GM21381 (cell line): ENCODE measurements around the gene ATRIP.

Experiments
- ATAC-seq: cut with Tn5 transposase; IDR thresholded peaks from one replicate; pipeline ENCODE4 v1.9.1; 2021; ENCODE audit warnings: mild to moderate bottlenecking, moderate library complexity; ENCODE audit not compliant: unreplicated experiment

Gene ATRIP

DNA sequence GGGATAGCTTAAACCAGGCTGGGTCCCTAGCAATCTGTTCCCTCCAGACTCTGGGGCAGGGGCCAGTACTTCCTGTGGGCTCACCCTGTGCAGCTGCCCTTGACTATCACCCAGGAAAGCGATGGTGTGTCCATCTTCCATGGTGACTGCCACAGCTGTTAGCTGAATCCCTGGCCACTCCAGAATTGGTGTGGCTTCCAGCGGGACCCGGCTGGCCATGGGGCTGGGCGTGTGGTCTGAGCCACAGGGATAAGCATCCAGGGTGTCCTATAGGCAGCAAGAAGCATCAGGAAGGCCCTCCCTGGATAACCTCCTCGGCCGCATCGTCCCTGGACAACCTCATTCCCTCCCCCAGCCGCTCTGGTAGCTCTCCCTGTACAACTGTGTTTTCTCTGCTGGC lies 23.9 kb upstream of the ATRIP start:
- ATAC-seq: no peak

DNA sequence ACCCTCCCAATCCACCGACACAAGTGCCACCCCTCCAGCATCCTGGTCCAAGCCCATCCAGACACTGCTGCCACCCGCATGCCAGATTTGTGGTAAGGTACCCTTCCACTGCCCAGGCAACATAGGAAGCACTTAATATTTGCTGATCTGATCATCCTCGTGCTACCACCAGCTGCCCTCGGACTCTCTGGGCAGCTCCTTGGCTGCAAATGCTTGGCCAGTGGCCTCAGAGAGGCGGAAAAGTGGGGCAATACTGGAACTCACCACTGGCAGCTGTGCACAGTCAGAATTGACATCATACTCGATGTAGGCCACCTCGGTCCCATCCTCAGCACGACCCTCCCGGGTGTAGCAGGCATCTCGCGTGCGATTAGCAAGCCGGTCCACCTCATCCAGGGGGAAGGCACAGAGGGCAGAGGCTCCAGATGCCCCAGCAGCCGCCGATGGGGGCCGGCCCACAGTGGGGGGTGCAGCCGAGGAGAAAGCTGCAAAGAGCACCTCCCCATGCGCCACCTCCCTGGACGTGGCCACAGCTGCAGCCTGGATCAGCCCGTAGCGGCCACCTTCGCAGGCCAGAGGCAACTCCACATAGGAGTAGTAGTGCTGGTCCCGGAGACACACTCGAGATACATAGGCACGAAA lies 23.2 kb upstream of the ATRIP start:
- ATAC-seq: no peak

DNA sequence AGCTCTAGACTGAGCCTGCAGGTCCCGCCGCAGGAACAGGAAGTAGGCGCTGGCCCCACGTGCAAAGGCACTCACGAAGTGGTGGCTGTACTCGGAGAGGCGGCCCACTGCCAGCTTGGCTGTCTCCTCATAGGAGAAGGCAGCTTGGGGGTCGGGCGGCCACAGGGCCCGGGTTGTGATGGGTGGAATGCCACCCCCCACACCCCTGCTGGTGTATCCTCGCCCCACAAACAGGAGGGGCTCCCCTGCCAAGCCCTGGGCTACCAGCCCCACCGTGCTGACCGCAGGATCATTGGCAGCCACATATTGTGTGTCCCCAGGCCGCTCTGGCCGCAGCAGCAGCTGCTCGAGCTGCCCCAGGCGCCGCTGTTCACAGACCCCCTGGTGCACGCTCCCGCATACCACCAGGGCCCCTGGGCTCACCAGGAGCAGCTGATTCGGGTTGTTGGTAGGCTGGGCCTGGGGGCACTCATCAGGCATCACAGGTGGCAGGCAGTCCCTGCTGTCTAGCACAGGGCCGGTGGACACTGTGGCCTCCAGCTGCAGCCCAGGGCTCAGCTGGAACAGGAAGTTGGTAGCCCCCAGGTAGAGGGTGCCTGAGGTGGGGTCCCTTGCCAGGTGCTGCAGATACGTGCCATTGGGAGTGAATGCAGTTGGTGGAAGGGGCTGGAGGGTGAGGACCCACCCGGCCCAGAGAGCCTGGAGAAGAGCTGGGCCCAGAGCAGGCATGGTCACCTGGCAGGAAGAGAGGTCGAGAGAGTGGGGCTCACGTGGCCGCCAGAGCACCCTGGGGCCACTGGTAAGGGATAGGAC lies 22.4 kb upstream of the ATRIP start:
- no peak for ATAC-seq

DNA sequence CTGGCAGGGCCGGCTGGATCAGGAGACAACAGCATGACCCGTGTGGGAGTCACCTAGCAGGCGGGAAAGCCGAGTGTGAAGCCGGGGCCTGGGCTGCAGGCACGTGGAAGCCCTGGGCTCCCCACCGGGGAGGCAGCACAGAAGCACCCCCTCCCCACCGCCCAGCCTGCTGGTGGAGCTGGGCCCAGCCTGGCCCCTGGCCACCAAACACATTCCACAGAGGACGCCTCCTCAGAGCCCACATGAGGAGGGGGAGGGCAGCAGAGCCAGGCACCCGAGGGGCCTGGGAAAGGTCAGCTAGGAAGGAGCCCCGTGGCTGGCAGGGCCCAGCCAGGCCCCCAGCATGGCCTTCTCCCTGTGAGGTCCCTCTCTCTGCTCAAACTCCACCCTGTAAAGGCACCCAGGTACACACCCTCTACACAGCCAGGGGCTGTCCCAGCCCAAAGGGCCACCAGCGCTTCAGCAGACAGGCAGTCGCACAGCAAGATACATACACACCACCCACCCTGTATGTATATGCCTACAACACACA lies 21.2 kb upstream of the ATRIP start:
- ATAC-seq: no peak

DNA sequence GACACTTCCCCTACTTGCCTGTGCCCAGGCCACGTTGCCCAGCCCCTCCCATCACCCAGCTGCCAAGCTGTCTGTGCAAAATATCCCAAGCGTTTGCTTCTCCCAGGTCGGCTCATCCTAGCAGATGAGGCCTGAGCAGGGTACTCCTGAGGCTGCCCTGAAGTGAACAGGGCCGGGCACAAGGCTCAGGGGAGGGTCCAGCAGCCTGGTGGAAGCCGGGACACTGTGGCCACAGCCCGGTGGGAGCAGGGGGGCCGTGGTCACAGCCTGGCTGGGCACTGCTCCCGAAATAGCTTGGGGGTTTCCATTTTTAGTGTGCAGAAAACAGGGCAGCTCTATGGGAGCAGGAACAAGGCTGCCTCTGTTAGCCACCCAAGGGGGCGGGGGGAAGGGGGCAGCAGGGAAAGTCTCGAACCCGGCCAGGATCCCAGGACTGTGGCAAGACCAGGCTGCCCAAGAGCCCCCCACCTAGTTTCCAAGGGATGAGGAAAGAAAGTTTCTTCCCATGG lies 20.1 kb upstream of the ATRIP start:
- no peak for ATAC-seq

DNA sequence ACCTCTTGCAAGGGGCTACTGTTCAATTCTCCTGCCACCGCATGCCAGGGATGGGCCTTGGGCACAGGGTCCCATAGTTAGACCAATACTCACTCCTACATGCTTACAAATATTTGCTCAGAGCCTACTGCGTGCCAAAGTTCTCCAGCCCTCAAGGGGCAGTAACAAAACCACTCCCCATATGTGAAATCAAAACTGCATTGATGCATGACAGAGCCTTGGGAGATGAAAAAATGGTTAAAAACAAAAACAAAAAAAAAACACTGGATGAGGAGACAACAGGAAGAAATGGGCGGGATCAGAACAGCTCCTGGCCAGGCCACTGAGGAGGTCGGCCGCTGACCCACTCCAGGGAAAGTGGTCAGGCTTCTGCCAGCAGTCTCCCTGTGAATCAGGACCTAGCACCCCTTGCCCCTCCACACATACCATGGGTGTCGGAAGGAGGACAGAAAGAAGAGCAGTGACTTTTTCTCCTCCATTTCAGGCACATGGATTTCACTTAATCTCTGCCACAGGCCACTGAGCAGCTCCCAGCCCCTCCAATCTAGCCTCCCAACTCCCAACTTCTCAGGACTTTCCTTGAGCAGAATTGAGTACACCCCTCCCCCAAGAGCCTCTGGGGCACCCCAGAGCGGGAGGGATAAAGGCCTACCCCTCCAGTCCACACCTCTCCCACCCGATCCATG lies 19.4 kb upstream of the ATRIP start:
- ATAC-seq: no peak

DNA sequence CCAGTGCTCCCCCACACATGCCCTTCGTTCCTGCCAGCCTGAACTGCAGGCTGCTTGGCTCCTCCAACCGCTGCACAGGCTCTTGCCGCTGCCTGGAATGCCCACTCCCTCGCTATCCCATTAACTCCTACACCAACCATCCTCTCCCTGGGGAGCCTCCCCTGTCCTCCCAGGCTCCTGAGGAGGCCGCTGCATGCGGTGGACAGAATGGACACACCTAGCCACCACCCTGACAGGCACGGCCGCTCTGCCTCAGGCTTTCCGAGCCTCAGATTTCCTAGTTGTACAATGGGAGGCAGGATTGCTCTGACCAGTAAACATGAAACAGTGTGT lies 18.9 kb upstream of the ATRIP start:
- ATAC-seq: no peak

DNA sequence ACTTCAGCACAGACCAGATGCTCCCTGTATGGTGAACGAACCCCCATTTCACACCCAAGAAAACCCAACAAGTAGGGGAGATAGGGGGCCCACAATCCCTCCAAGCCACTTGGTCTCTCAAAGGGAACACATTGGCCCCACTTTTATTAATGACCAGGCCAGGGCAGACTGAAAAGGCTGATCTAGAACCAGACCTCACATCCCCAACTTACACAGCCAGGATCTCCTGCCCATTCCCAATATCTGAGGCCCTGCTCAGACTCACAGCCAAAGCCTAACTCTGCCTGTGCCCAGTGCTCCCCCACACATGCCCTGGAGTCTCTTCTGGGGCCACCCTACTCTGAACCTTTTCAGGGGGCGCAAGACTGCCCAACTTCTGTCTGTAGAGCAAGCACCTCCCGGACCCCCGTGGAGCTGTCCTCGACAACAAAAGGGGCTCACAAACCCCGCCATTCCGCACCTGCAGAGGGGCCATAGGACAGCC lies 18.4 kb upstream of the ATRIP start:
- no peak for ATAC-seq

DNA sequence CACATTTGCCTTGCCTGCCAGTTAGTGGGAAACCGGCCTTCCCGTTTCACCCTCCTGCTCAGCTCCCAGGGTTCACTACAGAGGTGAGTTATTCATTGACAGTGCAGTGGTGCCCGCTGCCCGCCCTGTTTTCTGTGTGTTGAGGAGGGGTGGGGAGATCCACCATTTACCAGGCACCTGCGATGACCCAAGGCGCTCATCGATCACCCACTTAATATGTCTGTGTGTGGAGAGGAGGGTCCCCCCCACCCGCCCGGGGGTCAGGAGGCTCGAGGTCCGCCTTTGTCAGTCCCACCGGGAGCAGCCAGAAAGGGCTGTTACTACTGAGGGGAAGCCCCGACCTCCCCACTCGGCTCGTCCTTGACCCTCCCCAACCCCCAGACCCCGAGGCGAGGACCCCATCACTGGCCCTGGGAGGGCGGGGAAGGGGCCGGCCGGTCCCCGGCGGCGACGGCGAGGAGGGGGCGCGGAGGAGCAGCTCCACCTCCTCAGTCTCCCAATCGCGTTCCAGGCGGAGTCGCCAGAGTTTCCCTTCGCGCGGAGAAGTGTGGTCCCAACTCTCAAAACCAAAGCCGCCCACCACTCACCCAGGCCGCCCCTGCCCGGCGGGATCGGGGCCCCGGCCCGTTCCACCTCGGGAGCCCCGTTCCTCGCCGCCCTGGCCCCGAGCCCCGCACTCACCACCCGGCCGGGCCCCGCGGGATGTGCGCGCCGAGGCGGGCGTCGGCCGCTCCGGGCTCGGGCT lies 17.8 kb upstream of the ATRIP start:
- ATAC-seq: peak; percentile 47

DNA sequence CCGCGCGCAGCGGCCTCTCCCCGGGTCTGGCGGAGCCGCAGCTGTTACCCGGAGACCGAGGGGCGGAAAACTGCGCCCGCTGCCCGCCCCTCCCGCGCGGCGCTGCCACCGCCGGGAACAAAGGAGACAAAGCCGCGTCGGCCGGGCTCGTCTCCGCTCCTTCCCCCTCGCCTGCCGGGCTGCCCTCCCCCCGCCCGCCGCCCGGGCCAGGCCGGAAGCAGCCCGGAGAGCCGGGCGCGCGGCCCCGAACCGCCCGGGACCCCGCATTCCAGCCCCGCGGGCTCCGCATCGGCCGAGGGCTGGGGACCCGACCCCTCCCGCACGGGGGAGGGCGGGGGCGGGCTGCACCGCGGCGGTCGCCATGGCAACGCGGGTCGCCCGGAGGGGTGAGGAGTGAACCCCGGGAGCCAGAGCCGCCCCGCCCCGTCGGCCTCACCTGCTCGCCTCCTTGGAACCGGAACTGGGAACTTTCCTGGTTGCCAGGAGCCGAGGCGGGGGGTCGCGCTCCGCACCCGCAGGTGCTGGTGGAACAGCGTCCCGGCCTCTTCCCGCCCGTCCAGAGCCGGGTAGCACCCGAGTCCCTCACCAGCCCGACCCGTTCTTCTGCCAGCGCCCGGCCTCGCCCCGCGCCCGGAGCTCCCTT lies 17.1 kb upstream of the ATRIP start:
- ATAC-seq: peak; percentile 38

DNA sequence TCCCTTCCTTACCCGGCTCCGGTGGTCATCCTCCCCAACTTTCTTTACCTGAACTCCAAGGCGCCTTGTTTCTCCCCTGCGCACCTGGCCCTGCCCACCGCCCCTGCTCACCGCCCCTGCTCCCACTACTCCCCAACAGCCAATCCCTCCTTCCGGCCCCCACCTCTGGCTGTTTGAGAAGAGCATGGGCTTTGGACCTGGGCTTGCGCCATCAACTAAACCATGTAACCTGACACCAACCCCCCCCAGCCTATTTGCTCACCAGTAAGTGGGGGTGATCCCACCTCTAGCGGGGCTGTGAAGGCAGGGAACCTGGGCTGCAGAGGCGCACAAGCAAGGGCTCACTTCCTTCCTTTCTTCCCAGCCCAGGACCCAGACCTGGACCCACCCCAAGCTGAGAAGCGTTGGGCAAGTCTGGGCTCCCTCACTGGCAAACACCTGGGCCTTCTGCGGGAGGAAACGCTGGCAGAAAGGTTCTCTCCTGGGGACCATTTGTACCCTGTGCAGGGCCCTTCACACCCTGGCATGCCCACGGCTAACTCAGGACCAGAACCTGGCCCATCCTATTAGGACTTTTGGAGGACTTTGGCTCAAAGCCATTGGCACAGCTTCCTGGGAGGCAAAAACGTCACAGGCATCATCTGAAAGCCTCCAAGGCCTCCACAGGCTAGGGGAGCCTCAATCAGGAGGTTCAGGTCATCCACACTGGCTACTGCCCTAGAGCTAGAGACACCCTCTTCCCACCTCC lies 16.4 kb upstream of the ATRIP start, which contains the start of gene PLXNB1:
PLXNB1 (minus strand) TSS at position 127 of the 748 bp plus-strand sequence. CDS start 5,475 bp downstream, outside the sequence.
- no peak for ATAC-seq

DNA sequence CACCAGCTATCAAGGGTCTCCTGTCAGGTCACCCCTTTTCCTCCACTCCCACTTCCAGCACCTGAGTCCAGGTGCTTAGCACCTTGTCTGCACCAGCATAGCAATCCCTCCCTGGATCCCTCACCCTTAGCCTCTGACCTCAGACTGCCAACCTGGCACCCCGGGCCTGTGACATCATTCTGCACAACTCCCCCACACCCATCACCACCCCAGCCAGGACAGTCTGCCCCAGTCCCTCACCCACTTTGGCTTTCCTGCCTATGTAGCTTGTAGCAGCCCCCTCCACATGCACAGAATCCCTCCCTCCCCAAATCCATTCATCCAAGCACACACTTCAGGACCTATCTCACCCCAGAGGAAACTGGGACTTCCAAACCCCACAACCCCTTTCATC lies 15.8 kb upstream of the ATRIP start:
- ATAC-seq: no peak

DNA sequence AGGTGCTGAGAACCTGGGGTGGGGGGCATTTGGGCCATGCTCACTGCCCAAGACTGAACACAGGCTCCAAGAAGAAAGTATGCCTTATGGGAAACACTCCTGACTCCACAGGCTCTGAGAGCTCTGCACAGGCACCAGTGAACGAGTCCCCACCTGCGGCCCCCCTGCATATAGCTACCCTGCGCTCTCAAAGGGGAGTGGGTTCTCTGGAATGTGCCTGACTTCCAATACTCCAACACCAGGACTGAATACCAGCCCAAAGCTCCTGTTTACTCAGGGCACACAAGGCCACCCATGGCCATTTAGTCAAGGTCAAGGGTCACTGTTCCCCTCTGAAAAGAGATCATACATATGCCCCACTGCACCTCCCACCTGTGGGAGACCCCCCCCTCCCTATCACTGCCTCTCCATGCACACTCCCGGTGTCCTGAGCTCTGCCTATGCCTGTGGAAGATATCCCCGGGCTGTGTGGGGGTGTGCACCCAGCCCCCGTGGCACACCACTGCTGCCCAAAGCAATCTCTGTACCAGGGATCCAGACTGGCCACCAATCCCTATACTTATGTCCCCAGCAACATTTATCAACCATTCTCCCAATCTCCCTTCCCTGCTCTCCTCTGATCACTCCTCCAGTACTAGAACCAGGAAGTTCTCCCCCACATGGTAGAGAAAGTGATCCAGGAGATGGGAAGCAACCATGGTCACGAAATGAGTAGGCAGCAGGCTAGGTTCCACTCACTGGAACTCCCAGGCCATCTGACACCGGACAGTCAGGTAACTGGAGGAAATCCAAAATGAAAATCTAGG lies 15.1 kb upstream of the ATRIP start:
- no peak for ATAC-seq

DNA sequence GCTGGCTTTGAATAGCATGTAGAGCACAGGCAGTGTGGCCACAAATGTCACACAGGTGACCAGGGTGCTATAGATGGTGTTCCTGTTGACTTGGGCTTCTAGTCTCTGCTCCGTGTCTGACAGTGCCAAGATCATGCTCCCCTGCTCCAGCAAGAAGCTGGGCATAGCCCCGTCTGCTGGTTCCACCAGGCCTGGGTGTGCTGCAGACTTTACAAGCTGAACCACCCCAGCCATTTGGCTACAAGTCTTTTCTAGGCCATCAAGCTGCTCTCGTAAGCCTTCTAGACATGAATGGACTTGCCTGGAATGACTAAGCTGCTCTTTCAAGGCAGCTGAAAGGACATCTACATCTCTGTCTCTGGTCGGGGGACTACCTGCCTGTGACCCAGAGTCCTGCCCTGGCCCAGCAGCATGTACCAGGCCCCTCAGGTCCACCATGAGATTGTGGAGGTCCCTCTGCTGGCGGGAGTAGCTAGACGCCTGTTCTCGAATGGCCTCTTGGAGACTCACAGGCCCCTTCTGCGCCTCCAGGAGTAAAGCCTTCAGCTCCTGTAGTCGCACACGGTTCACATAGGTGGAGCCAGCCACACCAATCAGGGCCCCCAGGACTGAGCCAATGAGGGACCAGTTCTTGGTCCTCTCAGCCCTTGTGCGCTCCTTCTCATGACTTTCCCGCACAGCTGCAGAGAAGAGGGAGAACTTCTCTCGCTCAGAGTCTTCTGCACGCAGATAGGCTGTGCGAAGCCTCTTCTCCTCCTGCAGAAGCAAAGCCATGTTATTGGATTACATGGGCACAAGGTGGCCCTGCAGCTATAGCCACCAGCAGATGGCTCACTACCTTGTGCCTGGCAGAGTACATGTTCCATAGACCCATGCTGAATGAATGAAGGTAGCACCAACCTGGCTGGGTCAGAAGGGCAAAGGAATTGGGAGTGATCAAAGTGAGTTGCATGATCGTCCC lies 13.8 kb upstream of the ATRIP start:
- ATAC-seq: no peak

DNA sequence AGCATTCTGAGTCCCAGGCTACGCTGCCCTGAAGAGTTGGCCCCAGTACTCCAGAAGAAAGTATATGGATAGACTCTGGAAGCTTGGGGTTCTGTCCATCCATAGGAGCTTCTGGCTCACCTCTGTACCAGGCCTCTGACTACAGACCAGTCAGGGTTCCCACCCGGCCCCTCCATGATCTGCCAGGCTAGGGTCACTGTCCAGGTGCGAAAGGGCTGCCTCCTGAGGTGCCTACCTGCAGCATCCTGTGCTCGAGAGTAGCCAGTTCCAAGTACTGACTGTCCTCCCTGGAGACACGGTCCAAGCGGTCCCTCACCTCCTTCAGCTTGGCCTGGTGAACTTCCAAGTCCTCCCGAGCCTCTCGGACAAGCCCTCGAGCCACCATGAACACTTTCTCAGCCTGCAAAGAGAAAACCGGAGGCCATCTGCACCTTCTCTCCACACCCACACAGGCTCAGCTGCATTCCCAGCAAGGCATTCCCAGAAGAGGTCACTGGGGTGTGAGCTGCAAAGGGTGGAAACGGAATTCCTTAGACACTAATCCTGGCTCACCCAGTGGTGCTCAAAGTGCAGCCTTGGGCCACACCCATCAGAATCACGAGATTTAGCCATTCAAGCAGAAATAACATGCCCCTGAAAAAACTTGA lies 12.9 kb upstream of the ATRIP start:
- ATAC-seq: no peak

DNA sequence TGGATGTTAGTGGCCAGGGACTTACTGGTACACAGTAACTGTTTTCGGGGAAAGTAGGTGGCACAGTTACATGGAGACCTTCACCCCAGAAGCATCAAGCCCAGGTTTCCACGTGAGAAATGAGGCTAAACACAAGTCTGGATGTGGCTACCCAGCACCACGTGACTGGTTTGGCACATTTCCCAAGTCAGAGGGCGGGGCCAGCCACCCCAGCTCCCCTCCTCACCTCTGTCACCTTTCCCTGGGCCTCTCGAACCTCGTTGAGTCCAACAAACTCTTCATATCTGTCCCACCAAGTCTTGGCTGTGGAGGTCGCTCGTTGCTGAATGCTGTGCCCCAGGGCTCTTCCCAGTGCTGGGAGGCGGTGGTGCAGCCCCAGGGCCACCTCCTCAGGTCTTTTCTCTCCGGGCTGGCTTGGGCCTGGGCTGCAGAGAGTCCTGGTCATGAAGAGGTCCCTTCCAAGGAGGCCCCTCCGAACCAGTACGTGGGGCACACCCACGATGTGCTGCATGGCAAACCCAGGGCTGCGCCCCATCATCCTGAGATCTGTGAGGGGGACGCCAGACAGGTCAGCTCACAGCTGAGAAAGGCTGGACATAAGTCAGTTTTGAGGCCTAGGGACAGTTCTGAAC lies 11.8 kb upstream of the ATRIP start:
- ATAC-seq: no peak

DNA sequence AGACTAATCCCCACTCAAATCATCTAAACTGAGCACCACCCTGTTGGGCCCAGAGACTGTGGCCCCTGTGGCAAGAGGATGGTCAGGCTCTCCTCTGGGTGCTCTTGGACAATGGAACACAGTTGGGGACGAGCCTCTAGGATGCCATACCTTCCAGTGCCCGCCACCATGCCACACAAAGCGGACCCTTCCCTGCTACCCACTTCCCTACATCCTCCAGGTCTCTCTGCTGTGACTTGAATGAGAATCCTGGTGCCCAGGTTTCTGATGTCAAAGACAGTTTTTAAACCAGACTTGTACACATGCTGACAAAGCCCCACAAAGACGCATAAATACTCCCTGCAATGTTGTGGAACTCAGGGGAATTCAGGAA lies 11.3 kb upstream of the ATRIP start:
- ATAC-seq: no peak
